GM21825 (cell line): ENCODE results near the gene ATP1A1.
A peak's percentile ranks its signal among the peaks of the same experiment; 100 is the strongest.

Experiments used
- ATAC-seq: cut with Tn5 transposase; IDR thresholded peaks from one replicate; pipeline ENCODE4 v1.9.1; 2021; ENCODE audit warnings: mild to moderate bottlenecking, moderate library complexity; ENCODE audit not compliant: unreplicated experiment

ATP1A1 gene

DNA sequence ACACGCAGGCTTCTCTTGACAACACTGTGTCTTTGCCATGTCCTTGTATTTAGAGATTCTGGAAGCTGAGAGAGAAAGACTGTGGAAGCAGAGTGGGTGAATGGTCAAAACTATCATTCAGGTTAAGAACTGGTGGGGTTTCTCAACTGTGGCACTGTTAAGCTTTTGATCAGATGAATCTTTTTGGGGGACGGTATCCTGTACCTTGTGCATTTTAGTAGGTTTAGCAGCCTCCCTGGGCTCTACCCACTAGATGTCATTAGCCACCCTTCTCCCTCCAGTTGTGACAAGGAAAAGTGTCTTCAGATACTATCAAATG, 39.4 kb downstream of the ATP1A1 start:
- ATAC-seq: no peak

DNA sequence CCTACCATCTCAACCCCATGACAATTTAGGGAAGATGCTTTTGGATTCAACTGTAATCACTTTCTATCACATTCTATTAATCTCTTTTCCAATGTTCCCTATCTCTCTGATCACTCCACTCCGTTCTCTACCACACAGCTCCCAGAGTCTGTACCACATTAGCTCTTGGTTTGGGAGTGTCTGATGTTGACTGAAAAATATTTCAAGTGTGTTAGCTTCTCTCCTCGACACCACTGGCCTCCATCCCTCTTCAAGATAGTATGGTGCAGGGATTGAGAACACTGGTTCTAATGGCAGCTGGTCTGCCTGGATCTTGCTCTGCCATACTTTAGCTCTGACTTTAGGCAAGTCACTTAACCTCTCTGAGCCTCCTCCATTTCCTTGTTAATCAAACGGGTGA, 39.9 kb downstream of the ATP1A1 start:
- ATAC-seq: no peak

DNA sequence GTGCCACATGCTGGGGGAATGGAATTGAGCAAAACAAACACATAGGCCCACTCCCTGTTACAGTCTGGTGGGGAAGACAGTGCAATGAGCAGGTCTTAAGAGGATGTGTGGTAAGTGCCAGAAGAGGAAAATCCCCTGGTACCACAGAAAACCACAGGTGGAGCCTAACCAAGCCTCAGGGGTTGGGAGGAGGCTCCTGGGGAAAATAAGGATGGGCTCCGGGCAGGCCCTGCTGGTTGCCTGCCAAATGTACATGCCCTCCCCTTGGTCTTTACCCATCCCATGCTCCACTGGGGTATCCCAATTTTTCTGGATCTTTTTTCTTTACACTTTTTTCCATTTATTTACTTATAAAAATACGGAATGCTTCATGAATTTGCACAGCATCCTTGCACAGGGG, 40.4 kb downstream of the ATP1A1 start:
- no peak for ATAC-seq

DNA sequence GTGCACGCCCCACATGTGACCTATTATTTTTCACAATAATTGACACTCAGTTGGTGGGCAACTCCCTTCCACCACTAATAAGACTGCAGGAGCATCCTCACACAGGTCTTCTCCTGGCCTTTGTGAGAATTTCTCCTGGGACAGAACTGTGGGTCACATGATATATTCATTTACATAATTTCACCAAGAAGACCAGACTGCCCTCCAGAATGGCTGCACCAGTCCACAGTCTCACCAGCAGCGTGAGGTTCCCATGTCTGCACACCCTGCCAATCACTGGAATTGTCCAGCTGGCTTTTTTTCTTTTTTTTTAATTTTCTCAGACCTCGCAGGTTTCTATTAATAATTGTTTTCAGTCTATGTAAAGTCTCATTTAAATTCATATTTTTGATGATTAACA, 41.3 kb downstream of the ATP1A1 start:
- ATAC-seq: no peak

DNA sequence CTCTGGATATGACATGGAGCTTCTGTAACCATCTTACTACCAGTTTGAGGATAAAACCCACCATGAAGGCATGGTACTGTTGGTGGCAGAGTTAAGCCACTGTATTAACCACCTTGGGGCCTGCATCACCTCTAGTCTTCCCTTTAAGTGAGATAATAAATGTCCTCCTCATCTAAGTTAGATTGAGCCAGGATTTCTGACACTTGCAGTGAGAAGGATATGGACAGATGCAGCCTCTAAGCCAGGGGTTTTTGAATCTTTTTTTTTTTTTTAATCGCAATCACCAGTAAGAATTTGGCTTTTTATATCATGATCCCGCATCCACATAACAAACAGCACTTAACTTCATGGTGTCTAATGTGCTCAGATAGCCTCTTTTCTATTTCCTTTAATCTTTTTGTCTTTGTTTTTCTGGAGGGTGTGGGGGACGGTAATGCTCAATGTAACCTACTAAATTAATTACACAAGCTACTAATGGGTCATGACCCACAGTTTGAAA, 42.2 kb downstream of the ATP1A1 start:
- ATAC-seq: no peak

DNA sequence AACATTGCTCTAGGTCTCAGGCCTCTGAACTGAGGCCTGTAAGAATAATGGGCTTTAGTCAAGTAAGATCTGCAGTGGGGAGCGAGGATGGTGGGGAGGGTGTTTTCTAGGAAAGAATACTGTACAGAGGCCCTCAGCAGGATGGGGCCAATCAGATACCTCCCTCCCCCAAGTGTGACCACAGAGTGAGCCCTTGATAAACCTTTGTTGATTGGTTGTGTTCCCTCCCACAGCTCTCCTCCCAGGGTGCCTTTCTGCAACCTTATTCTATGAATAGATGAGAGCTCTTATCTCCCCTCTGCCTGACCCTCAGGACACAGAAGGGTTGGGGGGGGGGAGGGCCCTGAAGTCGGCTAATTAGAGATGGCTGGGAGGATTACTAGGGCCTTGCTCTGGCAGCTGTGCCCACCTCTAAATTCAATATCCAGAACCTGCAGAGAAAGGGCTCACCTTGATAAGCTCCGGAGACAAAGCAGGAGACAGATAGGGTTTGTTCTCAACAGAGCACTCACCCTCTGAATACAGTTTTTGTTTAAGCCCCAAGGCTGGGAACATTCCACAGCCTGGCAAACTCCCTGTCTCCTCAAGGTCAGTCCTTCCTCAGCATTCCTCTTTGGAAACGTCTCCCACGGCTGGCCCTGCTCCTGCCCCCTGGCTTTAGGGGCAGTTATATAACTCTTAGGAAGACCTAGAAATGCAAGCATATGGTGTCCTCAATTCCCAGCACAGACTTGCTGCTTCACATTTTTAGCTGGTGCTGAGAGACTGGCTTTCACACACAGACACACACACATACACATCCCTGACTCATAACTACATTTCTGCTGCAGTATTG, 42.9 kb downstream of the ATP1A1 start:
- no peak for ATAC-seq

DNA sequence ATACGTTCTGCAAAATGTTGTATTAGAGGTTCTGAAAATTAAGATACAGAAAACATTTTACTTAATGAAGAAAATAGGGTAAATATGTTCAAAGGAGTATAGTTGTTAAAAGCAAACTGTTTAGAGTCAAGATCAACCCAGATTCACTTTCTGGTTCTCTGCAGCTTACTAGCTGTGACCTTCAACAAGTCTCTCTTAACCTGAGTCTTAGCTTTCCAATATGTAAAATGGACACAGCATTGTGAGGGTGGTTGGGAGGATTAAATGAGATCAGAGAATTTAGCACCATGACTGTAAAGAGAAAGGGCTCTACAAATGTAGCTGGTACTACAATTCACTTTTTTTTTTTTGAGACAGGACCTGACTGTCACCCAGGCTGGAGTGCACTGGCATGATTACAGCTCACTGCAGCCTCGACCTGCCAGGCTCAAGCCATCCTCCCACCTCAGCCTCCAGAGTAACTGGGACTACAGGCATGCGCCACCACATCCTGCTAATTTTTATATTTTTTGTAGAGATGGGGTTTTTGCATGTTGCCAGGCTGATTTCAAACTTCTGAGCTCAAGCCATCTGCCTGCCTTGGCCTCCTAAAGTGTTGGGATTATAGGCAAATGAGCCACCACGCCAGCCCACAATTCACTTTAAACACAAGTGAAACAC, 43.9 kb downstream of the ATP1A1 start:
- no peak for ATAC-seq

DNA sequence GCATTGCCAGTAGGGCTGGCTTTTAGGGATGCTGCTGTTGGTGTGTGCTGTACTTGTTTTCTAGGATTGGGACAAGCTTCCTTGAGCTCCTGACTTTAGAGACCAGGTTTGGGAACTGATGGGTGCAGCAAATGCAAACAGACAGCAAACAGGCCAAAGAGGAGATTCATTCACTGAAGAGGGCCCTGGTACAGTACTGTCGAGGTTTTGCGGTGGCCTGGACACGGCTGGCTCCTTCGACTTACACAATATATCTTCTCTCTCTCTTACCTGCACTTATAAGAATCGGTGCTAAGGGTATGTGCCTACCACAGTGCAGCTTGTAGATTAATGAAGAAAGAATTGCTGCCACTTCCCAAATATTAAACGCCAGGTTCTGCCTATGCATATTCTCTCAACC, 44.6 kb downstream of the ATP1A1 start:
- no peak for ATAC-seq

DNA sequence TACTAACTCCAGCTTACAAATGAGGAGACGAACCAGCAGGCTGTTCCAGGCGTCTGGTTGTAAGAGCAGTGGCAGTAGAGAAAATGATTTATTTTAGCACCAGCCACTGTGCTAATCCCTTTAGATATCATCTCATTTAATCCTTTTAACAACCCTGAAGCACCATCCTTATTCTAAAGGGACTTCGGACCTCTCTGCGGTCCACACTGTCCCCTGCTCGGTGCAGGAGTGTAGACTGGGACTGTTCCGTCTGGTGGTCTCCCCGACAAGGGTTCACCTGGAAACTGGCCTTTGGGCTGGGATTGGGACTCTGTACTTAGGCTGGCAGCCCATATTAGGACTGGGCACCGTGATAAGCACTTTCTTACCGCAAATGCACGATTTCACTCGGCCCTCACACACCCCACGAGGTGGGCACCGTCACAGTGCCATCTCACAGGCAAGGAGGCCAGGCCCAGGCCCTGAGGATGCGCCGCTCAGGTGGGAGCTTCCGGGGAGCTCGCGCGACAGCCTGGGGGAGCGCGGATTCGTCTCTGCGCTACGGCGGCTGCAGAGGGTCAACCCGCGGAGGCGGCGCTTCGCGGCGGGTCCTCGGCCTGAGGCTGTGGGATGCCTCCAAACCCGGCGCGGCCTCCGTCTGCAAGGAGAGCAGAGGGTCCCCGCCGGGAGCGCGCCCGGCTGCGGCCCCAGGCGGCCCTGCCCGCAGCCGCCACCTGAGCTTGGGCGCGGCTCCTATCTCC, 45.2 kb downstream of the ATP1A1 start:
- peak; percentile 86 for ATAC-seq

DNA sequence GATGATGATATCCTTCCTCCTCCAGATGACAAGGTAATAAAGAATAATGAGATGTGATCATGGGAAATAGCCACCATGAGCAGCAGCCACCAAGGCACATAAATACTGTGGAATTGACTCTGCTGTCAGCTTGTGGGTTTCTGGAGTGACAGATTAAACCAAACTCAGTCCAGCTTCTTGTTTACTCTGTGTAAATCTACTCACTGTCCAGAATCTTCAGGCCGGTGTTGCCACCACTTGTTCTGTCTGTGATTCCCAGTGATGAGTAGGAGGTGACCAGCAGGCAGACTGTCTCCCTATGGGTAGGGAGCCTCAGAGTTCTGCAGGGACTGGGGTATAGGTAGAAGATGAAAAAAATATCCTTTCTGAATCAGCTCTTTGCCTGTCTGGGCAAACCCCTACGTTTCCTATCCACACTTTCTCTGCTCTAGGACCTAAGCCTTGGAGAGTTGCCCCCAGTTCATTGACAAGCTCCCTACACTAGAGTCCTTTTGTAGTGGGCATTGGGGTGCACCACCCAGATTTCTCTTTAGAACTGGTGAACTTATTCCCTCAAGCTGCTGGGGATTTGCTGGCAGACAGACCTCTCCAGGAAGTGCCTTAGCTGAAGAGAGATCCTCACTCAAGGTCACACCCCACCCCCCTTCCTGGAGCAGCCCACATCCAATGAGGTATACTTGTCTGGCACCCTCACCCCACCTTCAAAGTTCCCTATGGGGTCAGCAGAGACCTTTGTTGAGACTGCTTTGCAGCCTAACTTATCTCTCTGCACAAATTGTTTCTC, 47.6 kb downstream of the ATP1A1 start:
- ATAC-seq: no peak

DNA sequence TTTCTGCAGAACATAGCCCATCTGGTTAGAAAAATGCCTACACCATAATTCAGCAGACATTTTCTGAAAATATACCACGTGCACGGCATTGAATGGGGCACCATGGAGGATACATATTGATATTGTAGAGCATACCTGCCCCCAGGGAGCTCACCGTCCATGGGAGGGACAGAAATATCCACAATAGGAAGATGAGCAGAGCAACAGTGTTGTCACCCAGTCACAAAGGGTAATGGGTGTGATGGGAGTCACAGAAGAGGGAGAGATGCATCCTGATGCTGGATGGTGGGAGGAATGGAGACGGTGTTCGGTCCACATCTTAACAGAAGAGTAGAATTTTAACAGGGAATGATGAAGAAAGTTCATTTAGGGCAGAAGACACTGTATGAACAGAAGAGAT, 51.4 kb downstream of the ATP1A1 start:
- no peak for ATAC-seq

DNA sequence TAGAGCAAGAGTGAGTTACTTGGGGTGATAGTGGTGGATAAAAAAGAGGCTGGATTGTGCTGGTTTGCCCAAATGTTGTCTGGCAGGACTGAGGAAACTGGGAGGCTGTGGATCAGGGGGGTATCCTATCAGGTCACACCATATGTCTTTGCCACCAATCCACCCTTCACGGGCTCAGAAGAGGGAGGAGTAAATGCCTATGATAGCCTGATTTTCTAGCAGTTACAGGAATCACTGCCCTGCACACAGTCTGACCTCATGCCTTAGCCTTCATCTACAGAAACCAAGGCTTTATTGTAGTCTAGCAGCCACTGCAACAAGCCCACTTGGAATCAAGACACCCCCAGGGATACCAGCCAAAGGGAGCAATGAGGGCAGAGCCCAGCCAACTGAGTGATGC, 51.8 kb downstream of the ATP1A1 start:
- ATAC-seq: no peak

DNA sequence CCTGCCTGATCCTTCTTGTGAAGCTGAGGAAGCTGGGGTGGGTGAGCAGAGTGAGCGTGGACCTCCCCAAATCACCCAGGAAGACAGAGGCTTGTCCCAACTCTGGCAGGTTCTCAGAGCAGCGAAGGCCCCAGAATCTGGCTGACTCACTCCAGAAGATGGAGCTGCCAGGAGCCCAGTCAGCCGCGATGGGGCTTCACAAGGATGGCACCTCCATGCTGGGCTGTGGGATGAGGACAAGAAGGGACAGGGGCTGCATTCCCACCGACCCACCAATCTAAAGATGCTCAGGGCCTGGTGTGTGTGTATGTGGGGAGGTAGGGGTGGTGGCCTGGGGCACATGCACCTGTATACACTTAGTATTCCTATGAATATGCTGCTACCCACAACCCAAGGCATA, 52.9 kb downstream of the ATP1A1 start:
- no peak for ATAC-seq

DNA sequence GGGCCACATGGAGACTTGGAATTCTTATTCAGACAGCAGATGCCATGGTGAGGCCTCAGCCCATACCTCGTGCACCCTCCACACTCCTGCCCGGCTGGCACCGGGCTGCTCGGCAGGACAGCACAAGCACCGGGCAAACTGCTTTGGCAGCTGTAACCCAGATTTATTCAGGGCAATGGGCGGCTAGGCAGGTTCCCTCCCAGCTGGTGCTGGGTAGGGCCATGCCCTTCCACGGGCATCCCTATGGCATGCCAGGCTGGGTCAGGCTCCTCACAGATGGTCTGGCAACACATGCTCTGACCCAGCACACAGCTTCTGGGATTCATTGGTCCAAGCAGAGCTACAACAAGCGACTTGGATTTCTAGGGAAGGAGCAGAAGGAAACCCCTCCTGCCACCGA, 53.4 kb downstream of the ATP1A1 start:
- no peak for ATAC-seq

DNA sequence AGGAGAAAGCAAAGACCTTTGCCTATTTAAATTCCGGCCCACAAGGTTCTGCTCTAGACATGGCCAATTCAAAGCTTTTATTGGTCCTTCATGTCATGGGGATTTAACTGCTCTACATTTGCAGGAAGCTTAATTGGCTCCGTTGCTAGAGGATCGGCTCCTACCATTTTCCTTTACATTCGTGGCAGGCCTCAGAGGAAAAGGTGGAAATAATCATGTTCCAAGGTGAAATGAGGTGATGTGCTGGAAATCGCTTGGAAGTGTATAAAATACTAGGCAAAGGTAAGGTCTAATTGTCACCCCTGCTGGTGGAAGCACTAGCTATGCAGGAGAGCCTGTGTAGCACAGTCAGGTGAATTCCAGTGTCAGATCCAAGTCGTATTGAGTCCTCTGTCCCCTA, 55.5 kb downstream of the ATP1A1 start:
- no peak for ATAC-seq

DNA sequence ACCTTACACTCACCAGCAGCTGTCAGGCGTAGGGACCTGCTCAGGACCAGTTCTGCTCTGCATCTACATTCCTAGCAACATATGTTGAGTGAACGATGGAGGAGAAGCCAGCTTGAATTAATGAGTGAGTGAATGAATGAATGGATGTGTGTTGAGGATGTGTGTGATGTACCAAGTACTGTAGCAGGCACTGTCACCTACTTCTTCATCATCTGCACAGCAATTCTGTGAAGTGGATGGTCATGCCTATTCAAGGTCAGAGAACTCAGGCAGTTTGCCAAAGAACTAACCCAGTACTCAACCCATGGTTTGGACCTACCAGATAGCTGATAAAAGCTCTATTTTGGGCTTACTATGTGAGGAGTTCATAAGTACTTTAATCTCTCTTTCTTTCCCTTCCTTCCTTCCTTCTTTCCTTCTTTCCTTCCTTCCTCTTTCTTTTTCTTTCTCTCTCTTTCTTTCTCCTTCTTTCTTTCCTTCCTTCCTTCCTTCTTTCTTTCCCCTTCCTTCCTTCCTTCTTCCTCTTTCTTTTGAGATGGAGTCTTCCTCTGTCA, 56.9 kb downstream of the ATP1A1 start:
- no peak for ATAC-seq

DNA sequence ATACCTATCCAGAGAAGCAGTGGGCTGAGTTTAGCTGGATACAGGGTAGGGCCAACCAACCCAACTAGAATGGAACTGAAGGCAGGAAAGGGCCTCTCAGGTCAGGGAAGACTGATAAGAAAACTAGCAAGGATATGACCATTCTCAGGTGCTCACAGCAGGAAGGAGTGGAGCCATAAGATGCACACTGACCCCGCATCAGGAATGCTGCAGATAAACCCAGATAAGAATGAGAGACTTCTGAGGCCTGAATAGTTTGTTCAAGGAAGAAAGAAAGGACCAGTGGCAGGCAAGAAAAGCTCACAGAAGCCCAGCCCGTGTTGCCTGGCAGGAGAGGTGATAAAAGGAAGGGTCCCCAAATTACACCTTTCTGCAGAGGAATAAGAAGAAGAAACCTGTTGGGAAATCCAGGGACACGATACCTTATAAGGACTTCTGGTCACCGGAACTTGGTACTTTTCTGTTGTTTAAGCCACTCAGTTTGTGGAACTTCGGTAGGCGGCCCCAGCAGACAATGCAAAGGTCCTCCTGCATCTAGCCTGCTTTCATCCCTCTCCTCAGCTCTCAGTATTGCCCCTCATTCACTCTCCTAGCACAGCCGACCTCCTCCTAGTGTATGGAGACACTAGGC, 58.9 kb downstream of the ATP1A1 start:
- no peak for ATAC-seq

DNA sequence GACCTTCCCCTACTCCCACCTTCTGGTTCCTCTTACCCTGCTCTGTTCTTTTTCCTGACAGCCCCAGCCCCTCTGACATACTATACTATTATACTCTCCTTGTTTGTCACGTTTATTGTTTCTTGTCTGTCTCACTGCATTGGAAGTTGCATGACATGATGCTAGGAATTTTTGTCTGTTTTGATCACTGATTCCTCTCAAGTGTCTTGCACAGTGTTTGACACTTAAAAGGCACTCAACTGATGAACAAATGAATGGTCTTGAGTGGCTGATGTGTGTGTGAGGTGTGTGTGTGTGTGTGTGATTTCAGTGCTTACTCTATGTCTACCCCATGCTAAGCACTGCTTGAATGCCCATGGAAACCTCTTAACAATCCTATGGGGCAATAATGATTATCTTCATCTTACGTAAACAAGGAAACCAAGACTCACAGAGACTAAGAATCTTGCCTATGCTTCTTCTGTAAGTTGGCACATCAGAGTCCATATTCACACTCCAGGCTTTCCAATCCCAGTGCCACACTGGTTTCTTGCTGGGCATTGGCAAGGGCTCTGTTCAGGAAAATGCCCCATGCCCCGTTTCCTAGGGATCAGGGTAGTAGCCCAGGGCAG, 59.7 kb downstream of the ATP1A1 start:
- no peak for ATAC-seq

DNA sequence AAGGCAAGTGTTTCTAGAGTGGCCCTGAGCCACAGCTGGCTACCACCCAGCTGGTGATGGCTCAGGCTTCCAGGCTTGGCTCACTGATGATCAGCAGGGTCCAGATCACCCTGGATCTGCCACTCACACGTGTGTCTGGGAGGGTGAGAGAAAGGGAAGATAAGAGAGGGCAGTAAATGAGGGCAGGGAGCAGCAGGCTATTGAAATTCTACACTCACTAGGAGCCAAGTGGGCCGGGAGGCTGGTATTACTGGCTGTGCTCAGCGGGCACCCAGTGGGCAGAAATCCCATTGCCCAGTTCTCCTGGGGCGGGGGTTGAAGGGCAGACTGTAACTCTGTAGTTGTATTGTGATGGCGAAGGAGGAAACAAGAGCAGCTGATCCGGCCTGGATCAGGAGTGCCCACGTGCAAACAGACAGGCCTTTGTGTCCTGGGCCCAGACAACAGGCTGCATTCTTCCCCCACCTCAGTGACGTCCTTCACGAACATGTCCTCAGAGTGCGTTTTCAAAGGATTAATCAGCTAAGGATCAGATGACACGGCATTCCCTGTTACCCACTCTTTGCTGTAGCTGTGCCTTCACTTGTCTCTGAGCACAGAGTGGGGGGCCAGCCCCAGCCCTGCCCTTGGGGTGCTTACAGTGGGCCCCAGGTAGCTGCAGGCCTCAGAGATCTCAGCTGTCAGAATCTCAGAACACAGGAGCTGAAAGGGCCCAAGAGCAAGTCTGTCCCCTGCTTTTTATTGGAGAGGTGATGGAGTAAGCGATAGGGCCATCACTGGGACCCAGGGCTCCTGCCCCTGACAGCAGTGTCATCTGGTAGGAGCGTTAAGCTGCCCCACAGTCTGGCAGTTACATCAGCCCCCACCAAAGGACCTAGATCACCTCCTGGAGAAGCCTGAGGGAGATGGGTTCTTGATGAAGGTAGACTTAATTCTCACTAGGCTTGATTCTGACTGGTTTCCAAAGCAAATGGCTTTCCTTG, 60.5 kb downstream of the ATP1A1 start:
- ATAC-seq: no peak
